COLO829 (cell line): ENCODE data around the gene CPNE7.

Experiments
- DNase-seq: peaks from one replicate; pipeline ENCODE4 v3.0.0; 2012; ENCODE audit warnings: low spot score

CPNE7 gene

GRCh38 chr16:89549007-89549700 is 26.4 kb upstream of the CPNE7 start:
- DNase-seq = no peak

DNA sequence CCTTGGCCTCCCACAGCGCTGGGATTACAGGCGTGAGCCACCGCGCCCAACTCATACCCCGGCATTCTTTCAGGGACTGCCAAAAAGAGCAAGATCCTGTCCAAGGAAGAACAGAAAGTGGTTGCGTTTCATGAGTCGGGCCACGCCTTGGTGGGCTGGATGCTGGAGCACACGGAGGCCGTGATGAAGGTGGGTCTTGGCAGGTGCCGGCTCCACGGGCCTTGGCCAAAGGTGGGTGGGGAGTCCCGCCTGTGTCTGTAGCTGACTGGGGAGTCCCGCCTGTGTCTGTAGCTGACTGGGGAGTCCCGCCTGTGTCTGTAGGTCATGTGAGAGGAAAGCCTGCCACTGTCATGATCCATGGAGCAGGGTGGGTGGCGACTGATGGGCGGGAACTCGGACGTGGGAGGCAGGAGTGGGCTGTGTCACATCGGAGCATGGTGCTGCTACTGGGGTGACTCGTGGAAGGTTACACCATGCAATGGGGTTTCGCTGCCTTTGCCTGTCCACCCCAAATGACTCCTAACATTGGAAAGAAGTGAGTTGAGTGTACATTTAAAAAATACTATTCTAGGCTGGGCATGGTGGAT is 25.0 kb upstream of the CPNE7 start:
- DNase-seq = no peak

DNA sequence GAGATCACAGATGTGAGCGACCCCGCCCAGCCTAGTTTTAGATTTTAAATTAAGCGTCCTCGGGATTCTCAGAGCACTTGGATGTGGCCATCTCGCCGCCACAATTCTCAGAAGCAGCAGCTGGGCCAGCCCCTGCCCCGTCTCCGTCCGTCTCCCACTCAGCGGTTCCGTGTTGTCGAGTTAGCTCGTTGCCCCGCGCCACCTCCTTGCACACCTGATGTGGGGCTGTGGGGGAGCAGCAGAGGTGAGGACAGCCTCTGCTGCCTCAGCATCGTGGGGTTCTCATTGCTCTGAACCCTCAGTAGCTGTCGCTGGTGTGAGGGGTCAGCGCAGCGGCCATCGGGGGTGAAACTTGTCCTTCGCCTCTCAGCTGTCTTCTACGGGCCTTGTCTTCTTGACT is 23.2 kb upstream of the CPNE7 start:
- no peak for DNase-seq

- DNase-seq = no peak
These were observed 22.6 kb upstream of the CPNE7 start for GRCh38 chr16:89552913-89553312.

DNA sequence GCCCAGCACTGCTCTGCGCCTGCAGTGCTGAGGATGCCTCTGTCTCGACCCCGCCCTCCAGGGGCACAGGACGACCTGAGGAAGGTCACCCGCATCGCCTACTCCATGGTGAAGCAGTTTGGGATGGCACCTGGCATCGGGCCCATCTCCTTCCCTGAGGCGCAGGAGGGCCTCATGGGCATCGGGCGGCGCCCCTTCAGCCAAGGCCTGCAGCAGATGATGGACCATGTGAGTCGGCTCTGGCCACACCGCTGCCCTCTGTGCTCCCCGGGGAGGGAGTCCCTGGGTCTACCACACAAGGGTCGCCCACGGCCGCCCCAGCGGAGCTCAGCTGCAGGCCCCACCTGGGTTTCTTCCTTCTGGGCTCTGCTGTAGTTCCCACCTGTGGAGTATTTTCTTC is 21.8 kb upstream of the CPNE7 start:
- no peak for DNase-seq

DNA sequence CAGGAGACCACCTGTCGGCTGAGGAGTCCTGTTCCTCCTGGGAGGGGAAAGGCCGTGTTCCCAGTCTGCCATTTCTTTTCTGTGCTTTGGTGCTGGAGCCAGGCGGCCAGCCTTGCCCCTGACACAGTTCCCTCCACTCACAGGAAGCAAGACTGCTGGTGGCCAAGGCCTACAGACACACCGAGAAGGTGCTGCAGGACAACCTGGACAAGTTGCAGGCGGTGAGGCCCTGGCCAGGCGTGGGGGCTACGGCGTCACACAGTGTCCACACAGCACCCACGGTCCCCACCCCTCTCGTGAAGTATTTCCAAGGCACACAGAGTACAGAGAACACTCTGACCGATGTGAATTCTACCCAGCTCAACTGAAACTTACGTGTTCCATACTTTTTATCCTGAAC is 21.2 kb upstream of the CPNE7 start:
- DNase-seq = no peak

- DNase-seq = no peak
These were observed 20.3 kb upstream of the CPNE7 start for GRCh38 chr16:89555265-89555664.

- no peak for DNase-seq
These were observed 19.8 kb upstream of the CPNE7 start for GRCh38 chr16:89555780-89556179.

GRCh38 chr16:89556750-89557689 is 18.5 kb upstream of the CPNE7 start:
- DNase-seq = peak; percentile 66

- no peak for DNase-seq
These were observed 17.7 kb upstream of the CPNE7 start for GRCh38 chr16:89557690-89558490.

- DNase-seq = peak; percentile 77
These were observed 15.0 kb upstream of the CPNE7 start, which contains the start of gene RPL13 for GRCh38 chr16:89560378-89561141. Gene RPL13, plus strand, starts transcription at chr16:89560682. Its CDS starts 278 bp downstream, at chr16:89560960.

DNA sequence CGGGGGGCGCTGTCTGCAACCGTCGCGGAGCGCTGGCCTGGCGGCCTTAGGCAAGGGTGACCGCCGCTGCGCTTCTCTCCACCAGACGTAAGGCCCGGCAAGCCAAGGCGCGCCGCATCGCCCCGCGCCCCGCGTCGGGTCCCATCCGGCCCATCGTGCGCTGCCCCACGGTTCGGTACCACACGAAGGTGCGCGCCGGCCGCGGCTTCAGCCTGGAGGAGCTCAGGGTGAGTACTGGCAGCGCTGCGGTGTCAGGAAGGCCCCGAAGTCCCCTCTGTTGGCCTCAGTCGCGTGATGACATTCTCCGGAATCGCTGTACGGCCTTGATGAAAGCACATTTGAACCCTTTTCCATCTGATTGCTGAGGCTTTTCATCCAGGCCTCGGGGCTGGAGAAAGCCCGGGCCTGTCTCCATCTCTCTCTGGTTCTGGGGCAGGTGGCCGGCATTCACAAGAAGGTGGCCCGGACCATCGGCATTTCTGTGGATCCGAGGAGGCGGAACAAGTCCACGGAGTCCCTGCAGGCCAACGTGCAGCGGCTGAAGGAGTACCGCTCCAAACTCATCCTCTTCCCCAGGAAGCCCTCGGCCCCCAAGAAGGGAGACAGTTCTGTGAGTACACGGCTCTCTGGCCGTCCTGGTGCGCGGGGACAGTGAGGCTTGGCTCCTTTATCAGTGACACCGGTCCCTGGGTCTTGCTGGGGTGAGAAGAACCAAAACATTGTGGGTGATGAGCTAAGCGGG is 14.2 kb upstream of the CPNE7 start:
- DNase-seq = no peak

DNA sequence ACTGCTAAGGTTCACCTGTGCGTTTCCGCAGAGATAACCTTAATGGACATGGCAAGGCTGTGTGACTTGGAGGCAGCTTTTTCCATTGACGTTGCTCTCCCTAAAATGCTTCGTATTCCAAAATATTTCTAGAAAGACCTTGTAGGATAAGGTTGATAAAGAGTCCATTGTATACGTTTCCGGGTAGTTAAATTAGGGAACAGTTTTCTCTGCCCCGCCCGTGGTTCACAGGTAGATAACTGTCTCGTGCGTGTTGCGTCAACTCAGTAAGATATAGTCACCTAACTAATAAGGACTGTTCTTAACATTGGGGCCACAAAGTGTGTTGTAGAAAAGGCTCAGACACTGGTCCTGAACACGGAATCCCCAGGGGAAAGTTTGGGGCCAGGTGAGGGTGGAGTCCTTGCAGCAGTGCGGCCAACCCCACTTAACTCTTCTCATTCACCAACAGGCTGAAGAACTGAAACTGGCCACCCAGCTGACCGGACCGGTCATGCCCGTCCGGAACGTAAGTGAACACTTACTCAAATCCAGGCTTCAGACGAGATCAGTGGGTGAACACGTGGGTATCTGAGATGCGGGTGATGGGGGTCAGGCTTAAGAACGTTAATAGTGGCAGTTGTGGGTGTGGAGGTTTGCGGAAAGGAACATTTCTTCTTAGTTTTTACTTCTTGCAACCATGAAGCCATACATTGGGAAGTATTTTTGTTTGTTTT is 13.5 kb upstream of the CPNE7 start:
- DNase-seq = no peak

DNA sequence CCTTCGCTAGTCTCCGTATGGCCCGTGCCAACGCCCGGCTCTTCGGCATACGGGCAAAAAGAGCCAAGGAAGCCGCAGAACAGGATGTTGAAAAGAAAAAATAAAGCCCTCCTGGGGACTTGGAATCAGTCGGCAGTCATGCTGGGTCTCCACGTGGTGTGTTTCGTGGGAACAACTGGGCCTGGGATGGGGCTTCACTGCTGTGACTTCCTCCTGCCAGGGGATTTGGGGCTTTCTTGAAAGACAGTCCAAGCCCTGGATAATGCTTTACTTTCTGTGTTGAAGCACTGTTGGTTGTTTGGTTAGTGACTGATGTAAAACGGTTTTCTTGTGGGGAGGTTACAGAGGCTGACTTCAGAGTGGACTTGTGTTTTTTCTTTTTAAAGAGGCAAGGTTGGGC is 12.6 kb upstream of the CPNE7 start:
- DNase-seq = no peak

GRCh38 chr16:89563639-89564392 is 11.7 kb upstream of the CPNE7 start:
- no peak for DNase-seq

DNA sequence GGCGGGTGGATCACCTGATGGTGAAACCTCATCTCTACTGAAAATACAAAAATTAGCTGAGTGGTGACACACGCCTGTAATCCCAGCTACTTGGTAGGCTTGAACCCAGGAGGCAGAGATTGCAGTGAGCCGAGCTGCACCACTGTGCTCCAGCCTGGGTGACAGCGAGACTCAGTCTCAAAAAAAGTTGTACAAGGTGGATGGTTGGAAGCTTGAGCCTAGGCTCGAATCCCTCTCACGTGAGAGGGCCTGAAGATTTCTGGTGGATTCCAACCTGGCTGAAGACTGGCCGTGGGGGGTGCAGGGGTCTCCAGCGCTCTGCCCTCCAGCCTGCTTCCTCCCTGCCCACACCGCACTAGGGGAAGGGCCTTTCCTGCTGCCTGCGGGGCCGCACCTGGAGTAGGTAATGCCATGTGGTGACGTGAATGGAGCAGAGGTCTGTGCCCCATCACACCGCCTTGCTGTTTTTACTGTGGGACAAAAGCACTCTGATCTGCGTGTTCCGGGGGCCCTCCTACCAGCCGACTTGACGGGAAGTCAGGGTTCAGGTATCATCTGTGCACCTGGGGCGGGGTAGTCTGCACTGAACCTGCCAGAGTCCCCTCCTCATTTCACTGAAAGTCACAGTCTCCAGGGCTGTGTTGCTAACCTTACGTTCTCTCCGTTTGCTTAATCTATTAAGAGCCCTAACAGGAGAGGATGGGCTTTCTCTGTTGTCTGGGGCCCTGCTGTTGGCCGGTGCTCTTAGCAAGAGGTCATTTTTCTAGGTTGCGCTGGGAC is 10.9 kb upstream of the CPNE7 start:
- no peak for DNase-seq

DNA sequence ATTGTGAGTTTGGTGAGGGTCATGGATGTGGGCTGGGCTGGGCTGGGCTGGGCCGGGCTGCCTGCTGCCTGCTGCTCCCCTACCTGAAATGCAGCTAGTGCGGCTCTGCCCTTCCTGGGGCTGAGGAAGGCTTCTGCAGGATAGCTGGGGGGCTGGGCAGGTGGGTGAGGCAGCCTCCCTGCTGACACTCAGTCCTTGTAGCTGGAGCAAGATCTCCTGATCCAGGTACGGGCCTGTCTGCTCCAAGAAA is 10.4 kb upstream of the CPNE7 start:
- no peak for DNase-seq

DNA sequence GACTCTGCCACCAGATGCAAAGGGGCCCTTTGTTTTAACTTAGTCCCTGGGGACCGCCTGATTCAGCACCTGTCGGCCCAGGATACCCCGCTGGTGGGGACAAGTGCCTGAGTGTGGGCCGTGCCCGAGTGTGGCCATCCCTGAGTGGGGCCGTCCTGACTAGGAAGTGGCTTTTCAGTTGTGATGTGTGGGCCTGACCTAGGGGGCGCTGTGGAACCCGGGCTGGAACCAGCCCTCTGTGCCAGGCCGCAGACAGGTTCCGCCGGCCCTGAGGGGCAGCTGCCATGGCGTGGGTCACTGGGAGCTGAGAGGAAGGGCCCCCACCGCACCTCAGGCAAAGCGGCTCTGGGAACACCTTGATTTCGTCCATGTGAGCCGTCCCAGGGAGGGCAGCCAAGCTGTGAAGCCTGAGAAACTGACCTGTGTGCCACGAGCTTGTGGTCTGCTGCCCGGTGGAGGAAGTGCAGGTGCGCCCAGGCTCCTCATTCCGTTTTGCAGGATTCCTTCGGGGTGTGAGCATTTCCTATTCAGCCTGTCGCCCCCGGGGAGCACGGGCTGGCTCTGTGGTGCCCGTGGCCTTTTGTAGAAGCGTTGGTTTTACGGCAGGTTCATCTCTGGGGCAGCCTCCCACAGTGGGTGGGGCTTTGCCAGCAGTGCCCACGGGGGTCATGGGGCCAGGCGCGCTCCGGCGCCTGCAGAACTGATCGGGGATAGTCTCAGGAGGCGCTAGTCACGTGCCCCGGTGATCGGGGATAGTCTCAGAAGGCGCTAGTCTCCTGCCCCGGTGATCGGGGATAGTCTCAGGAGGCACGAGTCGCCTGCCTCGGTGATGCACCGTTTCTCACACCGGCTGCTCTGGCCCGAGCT is 9.8 kb upstream of the CPNE7 start:
- no peak for DNase-seq
